HepG2 (cell line): ENCODE results near the gene GJB6. TPM values are rescaled to one million over a fixed set of nuclear protein-coding genes. Genes with fewer than 3 reads are reported as not detected.

Experiments
- ATAC-seq: fragments of 200-7000 bp; cut with Tn5 transposase; 3 replicates; pipeline ENCODE4 v1.9.1; 2020; ENCODE audit warnings: mild to moderate bottlenecking, moderate library complexity
- BruUV-seq: library from RNA; stranded (reverse); fragments of 400-500 nt; replicated peaks from 2 replicates; lab custom pipeline; 2021; lab: Mats Ljungman, UMichigan
- CTCF ChIA-PET: fragments of 300-600 bp; formaldehyde crosslinking; extraction: SDS; loops from one replicate; lab custom pipeline; 2021; ENCODE audit warnings: low total read pairs, inconsistent platforms, low intra/inter-chr PET ratio; lab: Yijun Ruan, JAX
- POLR2A ChIA-PET: fragments of 350-600 bp; sonication (Branson Sonifier 250); formaldehyde crosslinking; loops from one replicate; lab custom pipeline; 2020; ENCODE audit warnings: antibody characterized with exemption, inconsistent platforms; lab: Yijun Ruan, JAX
- DNase-seq: peaks from one replicate; pipeline ENCODE4 v3.0.0-alpha.2; 2015; ENCODE audit warnings: low spot score
- FAIRE-seq: peaks from 3 replicates; lab custom pipeline; 2011; peaks lifted over from hg19 to GRCh38; lab: Jason Lieb, UNC
- H2AFZ ChIP-seq: one replicate; pipeline ENCODE4 v1.6.1; 2011; ENCODE audit warnings: low read length, inconsistent platforms
- H3K27ac ChIP-seq: fragments of 300-600 bp; 3 replicates; pipeline ENCODE4 v1.8.0; 2011; ENCODE audit warnings: mixed run types, mild to moderate bottlenecking, mixed read lengths, low read length, inconsistent platforms; ENCODE audit not compliant: insufficient read depth; ENCODE audit errors: extremely low read length
- H3K27me3 ChIP-seq, 2 experiments: fragments of 200-600 bp in 1 of 2; 2 replicates in 1 of 2; 3 replicates in 1 of 2; pipeline versions ENCODE4 v1.6.0 to v1.8.0; 2011; ENCODE audit warnings: low read length in 2 of 2, mild to moderate bottlenecking in 2 of 2, moderate library complexity in 2 of 2, inconsistent platforms in 1 of 2; ENCODE audit not compliant: insufficient read depth in 2 of 2, control insufficient read depth in 1 of 2
- H3K36me3 ChIP-seq, 2 experiments: fragments of 200-600 bp in 1 of 2; replicated peaks in 1 of 2; 2 replicates in 1 of 2; 3 replicates in 1 of 2; pipeline versions ENCODE4 v1.5.1 to v1.8.0; 2011; ENCODE audit warnings: low read length in 2 of 2, inconsistent platforms in 1 of 2; ENCODE audit not compliant: insufficient read depth in 2 of 2, control insufficient read depth in 1 of 2
- H3K4me1 ChIP-seq: 2 replicates; pipeline ENCODE4 v1.5.1; 2012; ENCODE audit warnings: low read length, inconsistent platforms; ENCODE audit not compliant: insufficient read depth
- H3K4me2 ChIP-seq: 2 replicates; pipeline ENCODE4 v1.6.0; 2011; ENCODE audit warnings: low read depth, low read length, inconsistent platforms
- H3K4me3 ChIP-seq, 3 experiments: fragments of 200-600 bp in 1 of 3; sonication (generic), shearing (Covaris generic) in 1 of 3; replicated peaks in 1 of 3; 2 replicates each; pipeline ENCODE4 v1.5.1; 2011 to 2016; ENCODE audit warnings: low read length in 3 of 3, inconsistent platforms in 2 of 3, low read depth in 2 of 3, mild to moderate bottlenecking in 2 of 3, control low read depth in 1 of 3, mixed read lengths in 1 of 3; ENCODE audit not compliant: insufficient read depth in 1 of 3
- H3K79me2 ChIP-seq: one replicate; pipeline ENCODE4 v1.6.1; 2011; ENCODE audit warnings: low read length, inconsistent platforms; ENCODE audit not compliant: insufficient read depth
- H3K9ac ChIP-seq: 2 replicates; pipeline ENCODE4 v1.6.0; 2011; ENCODE audit warnings: mild to moderate bottlenecking, low read depth, low read length, inconsistent platforms; ENCODE audit not compliant: insufficient read depth
- H3K9me3 ChIP-seq: 2 replicates; pipeline ENCODE4 v1.5.1; 2012; ENCODE audit warnings: mild to moderate bottlenecking, low read length
- H4K20me1 ChIP-seq: 2 replicates; pipeline ENCODE4 v1.6.0; 2011; ENCODE audit warnings: inconsistent platforms, mild to moderate bottlenecking, low read length, moderate library complexity; ENCODE audit not compliant: insufficient read depth
- CENPX ChIP-seq: sonication (generic); formaldehyde crosslinking; IDR thresholded peaks from 2 replicates; pipeline ENCODE4 v1.9.0; 2021; ENCODE audit warnings: mild to moderate bottlenecking, missing genetic modification reagents, moderate library complexity
- GMEB1 ChIP-seq: sonication (generic); formaldehyde crosslinking; IDR thresholded peaks from 2 replicates; pipeline ENCODE4 v1.5.1; 2020; ENCODE audit warnings: missing genetic modification reagents, mild to moderate bottlenecking, borderline replicate concordance
- HHEX ChIP-seq: IDR thresholded peaks from 2 replicates; pipeline ENCODE4 v1.6.1; 2016; ENCODE audit warnings: control low read depth
- RFXAP ChIP-seq: sonication (generic); formaldehyde crosslinking; IDR thresholded peaks from 2 replicates; pipeline ENCODE4 v1.4.0; 2020; ENCODE audit warnings: missing genetic modification reagents, borderline replicate concordance
- RXRA ChIP-seq: sonication (generic); formaldehyde crosslinking; IDR thresholded peaks from 2 replicates; pipeline ENCODE4 v1.5.1; 2020; ENCODE audit warnings: missing genetic modification reagents
- SRF ChIP-seq: IDR thresholded peaks from 2 replicates; pipeline ENCODE4 v1.6.1; 2011; ENCODE audit warnings: mild to moderate bottlenecking, low read depth, low read length, moderate library complexity
- TCF7L2 ChIP-seq: IDR thresholded peaks from 2 replicates; pipeline ENCODE4 v1.6.1; 2011; ENCODE audit warnings: mild to moderate bottlenecking, low read depth, low read length, moderate library complexity
- ZBTB20 ChIP-seq: sonication (generic); formaldehyde crosslinking; IDR thresholded peaks from 2 replicates; pipeline ENCODE4 v1.8.1; 2023; ENCODE audit warnings: missing genetic modification reagents, low read depth, mild to moderate bottlenecking, borderline replicate concordance
- ZHX1 ChIP-seq: sonication (generic); formaldehyde crosslinking; IDR thresholded peaks from 2 replicates; pipeline ENCODE4 v1.8.1; 2022; ENCODE audit warnings: low read depth, mild to moderate bottlenecking, missing genetic modification reagents
- ZNF24 ChIP-seq: fragments of 450-650 bp; IDR thresholded peaks from 2 replicates; pipeline ENCODE4 v1.6.1; 2017; ENCODE audit warnings: antibody characterized with exemption, mild to moderate bottlenecking
- ZNF431 ChIP-seq: sonication (generic); formaldehyde crosslinking; IDR thresholded peaks from 2 replicates; pipeline ENCODE4 v1.9.0; 2022; ENCODE audit warnings: missing genetic modification reagents, low read depth, mild to moderate bottlenecking, borderline replicate concordance
- ZNF546 ChIP-seq: sonication (generic); formaldehyde crosslinking; conservative IDR thresholded peaks from 2 replicates; pipeline ENCODE4 v1.8.1; 2023; ENCODE audit warnings: mild to moderate bottlenecking, missing genetic modification reagents
- ZNF891 ChIP-seq: sonication (generic); formaldehyde crosslinking; IDR thresholded peaks from 2 replicates; pipeline ENCODE4 v1.5.0; 2020; ENCODE audit warnings: mild to moderate bottlenecking, missing genetic modification reagents
- WGBS: methylation state at CpG from one replicate; pipeline ENCODE4 v1.1.6; 2017; ENCODE audit warnings: low lambda C conversion rate; 5-methylcytosine and 5-hydroxymethylcytosine counted together
- in situ Hi-C: cut with HindIII; loops from 2 replicates; pipeline ENCODE4 v1.10.0; 2017; ENCODE audit warnings: low pct_unique_long_range_greater_than_20kb; ENCODE audit not compliant: extremely low pct_ligation_motif_present
- intact Hi-C: fragments of 100-400 bp; cut with micrococcal nuclease; formaldehyde crosslinking; loops from one replicate; pipeline ENCODE4 v1.10.0; 2022; ENCODE audit not compliant: unreplicated experiment
- polyA plus RNA-seq, 8 experiments: library from polyadenylated mRNA; depleted of rRNA in 3 of 8; stranded (reverse) in 7 of 8; unstranded in 1 of 8; fragments of >200 nt; fragmentation: Illumina TruSeq in 4 of 8; extraction: Trizol in 4 of 8; gene quantifications; 2 replicates each; pipeline versions ENCODE4 v1.2.1 to v1.2.3, GENCODE V29; 2011 to 2016; ENCODE audit warnings: low read depth in 4 of 8, missing spikeins in 1 of 8, mixed read lengths in 1 of 8; ENCODE audit not compliant: insufficient read depth in 1 of 8
- total RNA-seq, 5 experiments: library from RNA; depleted of rRNA; stranded (reverse); fragments of >200 nt; fragmentation: Illumina TruSeq; extraction: Trizol; gene quantifications; 2 replicates each; pipeline ENCODE4 v1.2.3, GENCODE V29; 2016; ENCODE audit warnings: low read depth in 1 of 5
- TF ChIP-seq, protein P1 (sequence below): sonication (generic); formaldehyde crosslinking; IDR thresholded peaks from 2 replicates; pipeline ENCODE4 v1.5.0; 2020; ENCODE audit warnings: mild to moderate bottlenecking, missing genetic modification reagents

Gene GJB6
- total and polyA plus RNA-seq, 2 of the 13 experiments (the other 11 are each of a cell fraction or from before 2014, with no cell fraction given): not detected

DNA sequence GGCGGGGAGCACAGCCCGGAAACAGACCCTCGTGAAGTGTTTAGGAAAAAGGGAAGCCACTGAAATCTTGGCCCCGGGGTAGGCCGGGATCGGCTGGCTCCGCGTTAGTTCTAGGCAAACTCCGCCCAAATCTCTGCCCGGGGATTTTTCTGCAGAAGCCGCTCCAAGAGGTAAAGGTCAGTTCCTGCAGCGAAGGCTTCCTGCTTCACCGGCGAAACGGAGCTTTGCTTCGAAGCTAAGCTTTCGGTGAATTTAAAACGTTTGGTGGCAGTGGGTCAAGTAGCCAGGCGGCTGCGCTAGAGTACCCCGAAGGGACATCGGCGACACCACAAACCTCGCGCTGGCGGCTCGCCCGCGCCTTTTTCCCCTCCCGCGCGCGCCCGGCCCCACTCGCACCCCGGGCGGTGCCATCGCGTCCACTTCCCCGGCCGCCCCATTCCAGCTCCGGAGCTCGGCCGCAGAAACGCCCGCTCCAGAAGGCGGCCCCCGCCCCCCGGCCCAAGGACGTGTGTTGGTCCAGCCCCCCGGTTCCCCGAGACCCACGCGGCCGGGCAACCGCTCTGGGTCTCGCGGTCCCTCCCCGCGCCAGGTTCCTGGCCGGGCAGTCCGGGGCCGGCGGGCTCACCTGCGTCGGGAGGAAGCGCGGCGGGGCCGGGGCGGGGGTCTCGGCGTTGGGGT, 39.8 kb downstream of the GJB6 start (continued):
- TF ChIP-seq RFXAP (CRISPR knock-in tag) (no peak), ZNF24 (no peak), SRF (no peak), ZNF546 (no peak)
- TF ChIP-seq, protein P1, sequence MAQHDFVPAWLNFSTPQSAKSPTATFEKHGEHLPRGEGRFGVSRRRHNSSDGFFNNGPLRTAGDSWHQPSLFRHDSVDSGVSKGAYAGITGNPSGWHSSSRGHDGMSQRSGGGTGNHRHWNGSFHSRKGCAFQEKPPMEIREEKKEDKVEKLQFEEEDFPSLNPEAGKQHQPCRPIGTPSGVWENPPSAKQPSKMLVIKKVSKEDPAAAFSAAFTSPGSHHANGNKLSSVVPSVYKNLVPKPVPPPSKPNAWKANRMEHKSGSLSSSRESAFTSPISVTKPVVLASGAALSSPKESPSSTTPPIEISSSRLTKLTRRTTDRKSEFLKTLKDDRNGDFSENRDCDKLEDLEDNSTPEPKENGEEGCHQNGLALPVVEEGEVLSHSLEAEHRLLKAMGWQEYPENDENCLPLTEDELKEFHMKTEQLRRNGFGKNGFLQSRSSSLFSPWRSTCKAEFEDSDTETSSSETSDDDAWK (CRISPR knock-in tag): no peak

- Histone ChIP-seq H2AFZ (no peak overlapping the region), H3K79me2 (no peaks in the 10 kb centered on the region), H4K20me1 (no peaks in the 10 kb centered on the region), H3K9ac (0 out of 2 replicates have a peak overlapping the region, but pooled peaks have one; percentile 10), H3K4me1 (peaks cover 35% of the 10 kb centered on the region), H3K4me2 (peak overlapping the region; percentile 79), H3K36me3 (no peaks in the 10 kb centered on the region), H3K27ac (no peak overlapping the region), H3K4me3 (peak overlapping the region; percentile 49 to 70 (median 60)), H3K27me3 (peaks cover 4 to 63% of the 10 kb centered on the region in 2 experiments), H3K9me3 (no peaks in the 10 kb centered on the region)
- DNase-seq (no peak), ATAC-seq (peak; percentile 46), FAIRE-seq (no peak)
- BruUV-seq: no TSS peak
- CTCF ChIA-PET: no interaction called here
- 15% methylated on average over 8 of the region's 24 CpGs for WGBS
- in situ Hi-C loops: loop anchor here (10.0 kb wide), 1 partner anchor 103 kb away; no protein-coding TSS in a partner anchor
- intact Hi-C loops: no loop called here
- POLR2A ChIA-PET: no interaction called here
- TF ChIP-seq CENPX: no peak
- no peak for TF ChIP-seq ZHX1 (CRISPR knock-in tag)
- TF ChIP-seq RXRA (CRISPR knock-in tag): 0 out of 2 replicates have a peak, but pooled peaks have one; percentile 47
- TF ChIP-seq ZBTB20 (CRISPR knock-in tag): no peak
- TF ChIP-seq HHEX: no peak
- no peak for TF ChIP-seq TCF7L2
- TF ChIP-seq ZNF431 (CRISPR knock-in tag): no peak
- no peak for TF ChIP-seq ZNF891 (CRISPR knock-in tag)
- TF ChIP-seq GMEB1 (CRISPR knock-in tag): no peak
Observed at GRCh38 chr13:20191311-20192157, 40.6 kb downstream of the GJB6 start.
